K562 (cell line): Measurements from ENCODE around the gene JUNB. TPM values are rescaled to one million over a fixed set of nuclear protein-coding genes. Genes with fewer than 3 reads are reported as not detected.

Experiments
- ATAC-seq: fragments of 200-7000 bp; cut with Tn5 transposase; 3 replicates; pipeline ENCODE4 v1.9.1; 2020; ENCODE audit warnings: moderate library complexity
- BruUV-seq: library from RNA; stranded (reverse); fragments of 400-500 nt; replicated peaks from 2 replicates; lab custom pipeline; 2021; lab: Mats Ljungman, UMichigan
- CTCF ChIA-PET: fragments of 300-600 bp; formaldehyde crosslinking; extraction: SDS; loops from one replicate; lab custom pipeline; 2021; ENCODE audit warnings: low intra/inter-chr PET ratio; lab: Yijun Ruan, JAX
- POLR2A ChIA-PET: fragments of 300-600, 350-650 bp; sonication (Branson Sonifier 250); formaldehyde crosslinking; extraction: SDS; loops from one replicate; lab custom pipeline; 2021; ENCODE audit warnings: antibody characterized with exemption, inconsistent platforms; lab: Yijun Ruan, JAX
- DNase-seq, 4 experiments: peaks; one replicate each; pipeline versions ENCODE4 v3.0.0 to v3.0.0-alpha.2; 2011 to 2018; ENCODE audit warnings: low spot score in 3 of 4, mixed read lengths in 3 of 4; ENCODE audit errors: extremely low read depth in 1 of 4
- FAIRE-seq: peaks from 2 replicates; lab custom pipeline; 2011; peaks lifted over from hg19 to GRCh38; lab: Jason Lieb, UNC
- H2AFZ ChIP-seq: 2 replicates; pipeline ENCODE4 v1.6.0; 2011; ENCODE audit warnings: low read depth, low read length, control low read depth, inconsistent platforms
- H3K27ac ChIP-seq: fragments of 200-600 bp; 3 replicates; pipeline ENCODE4 v1.8.0; 2011; ENCODE audit warnings: low read depth, mild to moderate bottlenecking, control low read depth, inconsistent platforms, low read length, moderate library complexity, mixed read lengths; ENCODE audit errors: extremely low read depth
- H3K27me3 ChIP-seq, 2 experiments: fragments of 300-600 bp in 1 of 2; 2 replicates in 1 of 2; 3 replicates in 1 of 2; pipeline versions ENCODE4 v1.6.0 to v1.8.0; 2011; ENCODE audit warnings: inconsistent platforms in 2 of 2, low read length in 2 of 2, mild to moderate bottlenecking in 1 of 2, mixed read lengths in 1 of 2, moderate library complexity in 1 of 2; ENCODE audit not compliant: control insufficient read depth in 2 of 2, insufficient read depth in 2 of 2
- H3K36me3 ChIP-seq: fragments of 300-600 bp; 3 replicates; pipeline ENCODE4 v1.8.0; 2011; ENCODE audit warnings: mild to moderate bottlenecking, low read length, inconsistent platforms; ENCODE audit not compliant: control insufficient read depth, insufficient read depth
- H3K4me1 ChIP-seq, 2 experiments: fragments of 200-600 bp in 1 of 2; replicated peaks in 1 of 2; 2 replicates in 1 of 2; 3 replicates in 1 of 2; pipeline versions ENCODE4 v1.5.1 to v1.8.0; 2011; ENCODE audit warnings: inconsistent platforms in 2 of 2, low read length in 2 of 2, mild to moderate bottlenecking in 1 of 2, mixed read lengths in 1 of 2, moderate library complexity in 1 of 2; ENCODE audit not compliant: control insufficient read depth in 2 of 2, insufficient read depth in 2 of 2
- H3K4me2 ChIP-seq: 2 replicates; pipeline ENCODE4 v1.6.1; 2011; ENCODE audit warnings: low read length, control low read depth, inconsistent platforms, mixed read lengths; ENCODE audit not compliant: insufficient read depth
- H3K4me3 ChIP-seq: fragments of 200-600 bp; sonication (generic), shearing (Covaris generic); 2 replicates; pipeline ENCODE4 v1.5.1; 2016; ENCODE audit warnings: control low read depth, inconsistent platforms
- H3K79me2 ChIP-seq: fragments of 200-600 bp; 3 replicates; pipeline ENCODE4 v1.8.0; 2011; ENCODE audit warnings: low read length, inconsistent platforms; ENCODE audit not compliant: control insufficient read depth, insufficient read depth
- H3K9ac ChIP-seq, 2 experiments: 2 replicates each; pipeline versions ENCODE4 v1.6.0 to v1.6.1; 2011; ENCODE audit warnings: low read depth in 2 of 2, low read length in 2 of 2, control low read depth in 1 of 2, inconsistent platforms in 1 of 2, mild to moderate bottlenecking in 1 of 2, mixed read lengths in 1 of 2; ENCODE audit not compliant: insufficient read depth in 1 of 2
- H3K9me1 ChIP-seq: one replicate; pipeline ENCODE4 v1.6.0; 2011; ENCODE audit warnings: inconsistent platforms, mild to moderate bottlenecking, low read length, moderate library complexity; ENCODE audit not compliant: control insufficient read depth, insufficient read depth
- H3K9me3 ChIP-seq: replicated peaks from 2 replicates; pipeline ENCODE4 v1.5.1; 2011; ENCODE audit warnings: low read depth, low read length, inconsistent platforms; ENCODE audit not compliant: control insufficient read depth, insufficient read depth
- H4K20me1 ChIP-seq: replicated peaks from 2 replicates; pipeline ENCODE4 v1.6.1; 2011; ENCODE audit warnings: low read length, inconsistent platforms, mixed read lengths; ENCODE audit not compliant: control insufficient read depth, insufficient read depth
- ETV1 ChIP-seq: fragments of 450-650 bp; conservative IDR thresholded peaks from 2 replicates; pipeline ENCODE4 v1.6.1; 2016; ENCODE audit warnings: missing genetic modification characterization, control low read depth, low read depth, missing compliant biosample characterization
- FIP1L1 ChIP-seq: fragments of 200-400 bp; formaldehyde crosslinking; IDR thresholded peaks from 2 replicates; pipeline ENCODE4 v1.6.1; 2018; ENCODE audit warnings: mild to moderate bottlenecking, low read depth, low read length; ENCODE audit not compliant: poor library complexity, severe bottlenecking
- FOXK2 ChIP-seq, 2 experiments: fragments of 450-650 bp; IDR thresholded peaks in 1 of 2; conservative IDR thresholded peaks in 1 of 2; 2 replicates each; pipeline ENCODE4 v1.6.1; 2016; ENCODE audit warnings: low read depth in 2 of 2, mild to moderate bottlenecking in 1 of 2
- HDAC1 ChIP-seq, 2 experiments: fragments of 450-650 bp; IDR thresholded peaks; 2 replicates each; pipeline ENCODE4 v1.6.1; 2016 to 2017; ENCODE audit warnings: inconsistent platforms in 1 of 2, mild to moderate bottlenecking in 1 of 2, moderate library complexity in 1 of 2
- HINFP ChIP-seq: fragments of 450-650 bp; conservative IDR thresholded peaks from 2 replicates; pipeline ENCODE4 v1.6.1; 2016; ENCODE audit warnings: missing genetic modification characterization, low read depth, mild to moderate bottlenecking, control low read depth, missing compliant biosample characterization
- JUN ChIP-seq, 2 experiments: sonication (generic) in 1 of 2; formaldehyde crosslinking in 1 of 2; IDR thresholded peaks; 2 replicates each; pipeline versions ENCODE4 v1.6.1 to v1.8.0; 2012 to 2022; ENCODE audit warnings: borderline replicate concordance in 2 of 2, mild to moderate bottlenecking in 2 of 2, improper control_type of control experiment in 1 of 2, low read depth in 1 of 2, low read length in 1 of 2, missing genetic modification reagents in 1 of 2
- LARP7 ChIP-seq: fragments of 450-650 bp; IDR thresholded peaks from 2 replicates; pipeline ENCODE4 v1.6.1; 2016
- MAX ChIP-seq: sonication (generic); formaldehyde crosslinking; IDR thresholded peaks from 2 replicates; pipeline ENCODE4 v1.9.0; 2022; ENCODE audit warnings: mild to moderate bottlenecking, missing genetic modification reagents
- MTA1 ChIP-seq: fragments of 450-650 bp; IDR thresholded peaks from 2 replicates; pipeline ENCODE4 v1.6.1; 2017; ENCODE audit warnings: borderline replicate concordance
- NCOA1 ChIP-seq: fragments of 450-650 bp; IDR thresholded peaks from 2 replicates; pipeline ENCODE4 v1.6.1; 2016; ENCODE audit warnings: low read depth
- RBBP5 ChIP-seq: fragments of 200-600 bp; sonication (generic); IDR thresholded peaks from 2 replicates; pipeline ENCODE4 v1.6.1; 2012; ENCODE audit warnings: borderline replicate concordance, mild to moderate bottlenecking, low read length, control low read depth, inconsistent platforms; ENCODE audit not compliant: insufficient read depth, poor library complexity, severe bottlenecking
- RBM14 ChIP-seq: fragments of 200-400 bp; formaldehyde crosslinking; IDR thresholded peaks from 2 replicates; pipeline ENCODE4 v1.6.1; 2018; ENCODE audit warnings: low read depth, mild to moderate bottlenecking, low read length, moderate library complexity, borderline replicate concordance; ENCODE audit not compliant: insufficient read depth
- SETDB1 ChIP-seq: IDR thresholded peaks from one replicate; pipeline ENCODE4 v1.6.1; 2012; ENCODE audit warnings: low read length, control low read depth, inconsistent platforms
- SFPQ ChIP-seq: fragments of 200-400 bp; formaldehyde crosslinking; IDR thresholded peaks from 2 replicates; pipeline ENCODE4 v1.6.1; 2017; ENCODE audit warnings: mild to moderate bottlenecking, low read depth, low read length, moderate library complexity
- TCFL5 ChIP-seq: fragments of 250-450 bp; sonication (Bioruptor Pico); conservative IDR thresholded peaks from 2 replicates; pipeline ENCODE4 v1.6.1; 2021; ENCODE audit warnings: mild to moderate bottlenecking, moderate library complexity, matching md5 sums
- TEAD1 ChIP-seq, 2 experiments: fragments of 450-650 bp in 1 of 2; sonication (generic) in 1 of 2; formaldehyde crosslinking; IDR thresholded peaks; 2 replicates each; pipeline versions ENCODE4 v1.4.0 to v1.8.0; 2020 to 2022; ENCODE audit warnings: mild to moderate bottlenecking in 2 of 2, missing genetic modification reagents in 1 of 2
- TSC22D4 ChIP-seq: fragments of 450-650 bp; IDR thresholded peaks from 2 replicates; pipeline ENCODE4 v1.6.1; 2016; ENCODE audit warnings: missing genetic modification characterization, missing biosample characterization, control low read depth
- ZKSCAN8 ChIP-seq: fragments of 200-800 bp; sonication (Bioruptor generic); IDR thresholded peaks from 2 replicates; pipeline ENCODE4 v1.6.1; 2016; ENCODE audit warnings: missing genetic modification characterization, missing compliant biosample characterization
- WGBS: fragments of 100-300 bp; shearing (Covaris generic); methylation state at CpG from one replicate; pipeline ENCODE4 v1.1.6; 2016; ENCODE audit warnings: low coverage, mixed read lengths; ENCODE audit not compliant: insufficient coverage; ENCODE audit errors: missing lambda C conversion rate; 5-methylcytosine and 5-hydroxymethylcytosine counted together
- in situ Hi-C: fragments of 300-500 bp; cut with MboI; formaldehyde crosslinking; loops from 4 replicates; pipeline ENCODE4 v1.15.0; 2018; ENCODE audit warnings: inconsistent platforms, mixed read lengths
- intact Hi-C: fragments of 100-400 bp; cut with micrococcal nuclease; formaldehyde crosslinking; loops from 2 replicates; pipeline ENCODE4 v1.14.2; 2022
- polyA plus RNA-seq, 8 experiments: library from polyadenylated mRNA; depleted of rRNA in 4 of 8; stranded (reverse) in 5 of 8; unstranded in 3 of 8; fragments of >200 nt; fragmentation: Nextera tagmentation in 2 of 8; fragmentation: Illumina TruSeq in 1 of 8; extraction: Ambion mirVana in 2 of 8; extraction: Trizol in 1 of 8; gene quantifications; 2 replicates each; pipeline versions ENCODE4 v1.2.1 to v1.2.3, GENCODE V29; 2011 to 2014; ENCODE audit warnings: inconsistent platforms in 1 of 8, missing spikeins in 1 of 8
- total RNA-seq, 7 experiments: library from RNA; depleted of rRNA in 6 of 7; stranded (reverse); fragments of >200 nt in 6 of 7; fragmentation: Illumina TruSeq in 2 of 7; extraction: Trizol in 2 of 7; gene quantifications; 2 replicates each; pipeline versions ENCODE4 v1.2.1 to v1.2.3, GENCODE V29; 2011 to 2021; ENCODE audit warnings: low replicate concordance in 1 of 7

The JUNB gene
- total and polyA plus RNA-seq, 9 of the 15 experiments (the other 6 are each of a cell fraction or from before 2014, with no cell fraction given) = 0.23 to 88.1 (median 13.1) TPM

- 46% methylated on average over 5 of the region's 5 CpGs for WGBS
- POLR2A ChIA-PET = no interaction called here
- no peak for TF ChIP-seq HDAC1 (IDR thresholded peaks at IDR 0.05)
- peak in 1 of 2 experiments; percentile 34; a peak in 1 of 4 replicates for TF ChIP-seq FOXK2 (conservative IDR thresholded peaks at IDR 0.05 in 1 of 2, IDR thresholded peaks at IDR 0.05 in 1 of 2; ENCODE audit: low read depth in 2 of 2)
- TF ChIP-seq SETDB1 = no peak
- no peak for TF ChIP-seq ETV1
- no peak for TF ChIP-seq RBBP5
- TF ChIP-seq LARP7 = peak; percentile 75; the same call in 1 of the 2 replicates
- TF ChIP-seq TEAD1 (CRISPR knock-in tag; IDR thresholded peaks at IDR 0.05) = peak in 1 of 2 experiments; percentile 6; a peak in 1 of 4 replicates
- no peak; the same call in 1 of the 2 replicates for TF ChIP-seq HINFP (tag)
- TF ChIP-seq JUN (IDR thresholded peaks at IDR 0.05; ENCODE audit: borderline replicate concordance, low read depth, low read length) = no peak; the same call in 1 of the 2 replicates
- no peak for TF ChIP-seq JUN (CRISPR knock-in tag; IDR thresholded peaks at IDR 0.05; ENCODE audit: borderline replicate concordance)
- TF ChIP-seq NCOA1 = no peak
- no peak for TF ChIP-seq MAX (CRISPR knock-in tag)
- no peak for TF ChIP-seq MTA1
- no peak for TF ChIP-seq SFPQ
- TF ChIP-seq TCFL5 (CRISPR knock-in tag) = no peak
- TF ChIP-seq ZKSCAN8 = 0 out of 2 replicates have a peak, but pooled peaks have one; percentile 6
- peak; percentile 83; the same call in 1 of the 2 replicates for TF ChIP-seq TSC22D4 (tag)
- no peak for TF ChIP-seq RBM14
- no peak for TF ChIP-seq FIP1L1
Observed at GRCh38 chr19:12784871-12785430, 6.3 kb upstream of the JUNB start.

More at GRCh38 chr19:12784871-12785430, 6.3 kb upstream of the JUNB start:
- Histone ChIP-seq H3K27me3 (no peaks in the 10 kb centered on the region), H3K79me2 (peaks cover 4% of the 10 kb centered on the region; the same call in 1 of the 3 replicates), H3K9me3 (no peaks in the 10 kb centered on the region), H2AFZ (peak overlapping the region; percentile 82; the same call in 1 of the 2 replicates), H3K4me3 (no peak overlapping the region), H4K20me1 (no peaks in the 10 kb centered on the region), H3K4me1 (peaks cover 67 to 72% of the 10 kb centered on the region in 2 experiments), H3K9me1 (no peaks in the 10 kb centered on the region), H3K36me3 (no peaks in the 10 kb centered on the region), H3K4me2 (peak overlapping the region; percentile 95), H3K27ac (peak overlapping the region; percentile 97), H3K9ac (peak overlapping the region; percentile 7 to 73; a peak in 3 of 4 replicates)
- CTCF ChIA-PET = no interaction called here
- ATAC-seq (no peak), DNase-seq (no peak), FAIRE-seq (no peak)
- intact Hi-C loops = no loop called here
- in situ Hi-C loops = no loop called here
- BruUV-seq = no TSS peak
